GM12878 (cell line): ENCODE results near the gene CRYL1. TPM values are rescaled to one million over a fixed set of nuclear protein-coding genes. Genes with fewer than 3 reads are reported as not detected.

Source experiments
- ATAC-seq: fragments of 200-7000 bp; cut with Tn5 transposase; 3 replicates; pipeline ENCODE4 v1.9.1; 2020; ENCODE audit warnings: mild to moderate bottlenecking, moderate library complexity
- BruUV-seq: library from RNA; stranded (reverse); fragments of 400-500 nt; replicated peaks from 2 replicates; lab custom pipeline; 2021; lab: Mats Ljungman, UMichigan
- CTCF ChIA-PET: fragments of 300-600 bp; sonication (Branson Sonifier 250); formaldehyde crosslinking; extraction: SDS; loops from one replicate; lab custom pipeline; 2021; ENCODE audit warnings: inconsistent platforms; lab: Yijun Ruan, JAX
- POLR2A ChIA-PET: fragments of 350-600 bp; formaldehyde crosslinking; extraction: SDS; loops from one replicate; lab custom pipeline; 2021; ENCODE audit warnings: inconsistent platforms; lab: Charles Lee
- RAD21 ChIA-PET: fragments of 300-600 bp; sonication (Branson Sonifier 250); formaldehyde crosslinking; loops from one replicate; lab custom pipeline; 2023; ENCODE audit warnings: antibody characterized with exemption; ENCODE audit not compliant: unreplicated experiment; lab: Charles Lee
- SMC1A ChIA-PET: fragments of 300-600 bp; sonication (Branson Sonifier 250); formaldehyde crosslinking; loops from one replicate; lab custom pipeline; 2023; ENCODE audit not compliant: unreplicated experiment, uncharacterized antibody; lab: Charles Lee
- DNase-seq: peaks from one replicate; pipeline ENCODE4 v3.0.0-alpha.2; 2011; ENCODE audit warnings: low read depth, low spot score
- FAIRE-seq: peaks from 3 replicates; lab custom pipeline; 2011; peaks lifted over from hg19 to GRCh38; lab: Jason Lieb, UNC
- H2AFZ ChIP-seq: 2 replicates; pipeline ENCODE4 v1.6.0; 2011; ENCODE audit warnings: low read depth, low read length, control low read depth; ENCODE audit not compliant: control insufficient read depth
- H3K27ac ChIP-seq: 2 replicates; pipeline ENCODE4 v1.5.1; 2011; ENCODE audit warnings: control low read depth; ENCODE audit not compliant: control insufficient read depth, insufficient read depth
- H3K27me3 ChIP-seq, 2 experiments: replicated peaks in 1 of 2; 2 replicates each; pipeline versions ENCODE4 v1.6.0 to v1.6.1; 2011; ENCODE audit warnings: low read length in 1 of 2; ENCODE audit not compliant: control insufficient read depth in 2 of 2, insufficient read depth in 2 of 2
- H3K36me3 ChIP-seq, 2 experiments: 2 replicates each; pipeline ENCODE4 v1.5.1; 2011; ENCODE audit warnings: low read length in 1 of 2; ENCODE audit not compliant: control insufficient read depth in 2 of 2, insufficient read depth in 2 of 2
- H3K4me1 ChIP-seq: 2 replicates; pipeline ENCODE4 v1.6.1; 2011; ENCODE audit warnings: mild to moderate bottlenecking, low read length, moderate library complexity, mixed read lengths; ENCODE audit not compliant: control insufficient read depth, insufficient read depth
- H3K4me2 ChIP-seq: 2 replicates; pipeline ENCODE4 v1.6.0; 2011; ENCODE audit warnings: control low read depth; ENCODE audit not compliant: control insufficient read depth, insufficient read depth
- H3K4me3 ChIP-seq: fragments of 200-600 bp; sonication (generic); 2 replicates; pipeline ENCODE4 v1.5.1; 2016
- H3K79me2 ChIP-seq: 2 replicates; pipeline ENCODE4 v1.6.0; 2011; ENCODE audit warnings: low read length; ENCODE audit not compliant: control insufficient read depth, insufficient read depth
- H3K9ac ChIP-seq: 2 replicates; pipeline ENCODE4 v1.8.0; 2011; ENCODE audit warnings: low read length, control low read depth, mixed read lengths; ENCODE audit not compliant: control insufficient read depth, insufficient read depth
- H3K9me3 ChIP-seq: replicated peaks from 3 replicates; pipeline ENCODE4 v1.5.1; 2011; ENCODE audit warnings: mild to moderate bottlenecking, low read length; ENCODE audit not compliant: control insufficient read depth, insufficient read depth
- H4K20me1 ChIP-seq: 2 replicates; pipeline ENCODE4 v1.6.0; 2011; ENCODE audit not compliant: control insufficient read depth, insufficient read depth
- CBFB ChIP-seq: IDR thresholded peaks from 2 replicates; pipeline ENCODE4 v1.6.1; 2016; ENCODE audit warnings: antibody characterized with exemption, low read depth
- MTA3 ChIP-seq: IDR thresholded peaks from 2 replicates; pipeline ENCODE4 v1.6.1; 2012; ENCODE audit warnings: low read length, inconsistent platforms, borderline replicate concordance
- MYC ChIP-seq: IDR thresholded peaks from 2 replicates; pipeline ENCODE4 v1.6.1; 2011; ENCODE audit warnings: mild to moderate bottlenecking, low read length, moderate library complexity, inconsistent platforms; ENCODE audit not compliant: insufficient read depth, insufficient replicate concordance, insufficient read length, severe bottlenecking
- RUNX3 ChIP-seq: IDR thresholded peaks from 2 replicates; pipeline ENCODE4 v1.6.1; 2012; ENCODE audit warnings: low read length, inconsistent platforms
- ZNF384 ChIP-seq: IDR thresholded peaks from 2 replicates; pipeline ENCODE4 v1.6.1; 2012; ENCODE audit warnings: low read depth, mild to moderate bottlenecking, low read length, improper control_type of control experiment, borderline replicate concordance
- WGBS: methylation state at CpG from one replicate; pipeline ENCODE4 v1.1.6; 2016; ENCODE audit warnings: low lambda C conversion rate; ENCODE audit not compliant: insufficient replicate concordance, insufficient coverage; ENCODE audit errors: missing lambda C conversion rate; 5-methylcytosine and 5-hydroxymethylcytosine counted together
- in situ Hi-C: fragments of 300-500 bp; cut with MboI; formaldehyde crosslinking; loops from 9 replicates; pipeline ENCODE4 v1.14.3; 2018; ENCODE audit warnings: mixed read lengths
- intact Hi-C: fragments of 100-400 bp; cut with micrococcal nuclease; formaldehyde crosslinking; loops from one replicate; pipeline ENCODE4 v1.14.2; 2022; ENCODE audit not compliant: unreplicated experiment
- polyA plus RNA-seq, 11 experiments: library from polyadenylated mRNA; depleted of rRNA in 4 of 11; unstranded in 6 of 11; stranded (reverse) in 5 of 11; fragments of >200 nt; fragmentation: Nextera tagmentation in 4 of 11; fragmentation: Illumina TruSeq in 1 of 11; extraction: Ambion mirVana in 4 of 11; extraction: Trizol in 1 of 11; gene quantifications; 1 replicate in 1 of 11; 2 replicates in 10 of 11; pipeline versions ENCODE4 v1.2.1 to v1.2.3, GENCODE V29; 2011 to 2016; ENCODE audit warnings: inconsistent platforms in 2 of 11, missing spikeins in 2 of 11, low read depth in 1 of 11
- total RNA-seq, 4 experiments: library from RNA; depleted of rRNA in 3 of 4; stranded (reverse); fragments of >200 nt in 3 of 4; fragmentation: Illumina TruSeq in 1 of 4; extraction: Trizol in 1 of 4; gene quantifications; 2 replicates each; pipeline versions ENCODE4 v1.2.1 to v1.2.3, GENCODE V29; 2013 to 2021
- TF ChIP-seq, protein P1 (sequence below): fragments of 450-650 bp; IDR thresholded peaks from 2 replicates; pipeline ENCODE4 v1.6.1; 2017; ENCODE audit warnings: mild to moderate bottlenecking, low read depth, inconsistent platforms; ENCODE audit not compliant: poor library complexity, severe bottlenecking
- TF ChIP-seq, protein P2 (sequence below): IDR thresholded peaks from 2 replicates; pipeline ENCODE4 v1.6.1; 2012; ENCODE audit warnings: mild to moderate bottlenecking, low read depth, low read length

CRYL1 gene
- total and polyA plus RNA-seq, 10 of the 15 experiments (the other 5 are each of a cell fraction or from before 2014, with no cell fraction given) = 5.5 to 36.7 (median 12.2) TPM

DNA sequence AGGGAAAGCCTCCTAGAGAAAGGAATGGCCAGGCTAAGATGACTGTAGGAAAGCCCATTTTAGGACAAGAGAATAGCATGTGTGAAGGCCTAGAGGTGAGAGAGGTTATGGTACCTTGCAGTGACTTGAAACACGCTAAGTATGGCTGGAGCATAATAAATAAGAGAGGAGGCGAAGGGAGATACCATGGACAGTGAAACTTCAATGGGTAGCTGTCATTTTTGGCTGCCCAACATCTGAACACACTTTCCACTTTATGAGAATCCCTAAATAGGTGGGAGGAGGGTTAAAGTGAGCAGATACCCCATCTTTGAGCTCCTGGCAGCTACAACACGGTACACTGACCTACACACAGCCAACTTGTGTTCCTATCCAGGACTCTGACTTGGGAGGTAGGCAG, 33.3 kb upstream of the CRYL1 start:
- no TSS peak for BruUV-seq
- WGBS = 67% methylated on average over 3 of the region's 3 CpGs
- ATAC-seq = no peak
- Histone ChIP-seq H3K36me3 (no peaks in the 10 kb centered on the region), H3K4me2 (no peak overlapping the region), H3K9ac (no peak overlapping the region), H3K79me2 (no peaks in the 10 kb centered on the region), H3K4me3 (no peak overlapping the region), H3K27me3 (no peaks in the 10 kb centered on the region), H3K4me1 (no peaks in the 10 kb centered on the region; the same call in 1 of the 2 replicates), H4K20me1 (no peaks in the 10 kb centered on the region), H2AFZ (no peak overlapping the region), H3K9me3 (no peaks in the 10 kb centered on the region), H3K27ac (no peak overlapping the region)
- in situ Hi-C loops (no loop called here), intact Hi-C loops (no loop called here)
- no peak for DNase-seq
- TF ChIP-seq MTA3 (no peak), RUNX3 (no peak), MYC (no peak), CBFB (no peak), ZNF384 (no peak)
- TF ChIP-seq, protein P1, sequence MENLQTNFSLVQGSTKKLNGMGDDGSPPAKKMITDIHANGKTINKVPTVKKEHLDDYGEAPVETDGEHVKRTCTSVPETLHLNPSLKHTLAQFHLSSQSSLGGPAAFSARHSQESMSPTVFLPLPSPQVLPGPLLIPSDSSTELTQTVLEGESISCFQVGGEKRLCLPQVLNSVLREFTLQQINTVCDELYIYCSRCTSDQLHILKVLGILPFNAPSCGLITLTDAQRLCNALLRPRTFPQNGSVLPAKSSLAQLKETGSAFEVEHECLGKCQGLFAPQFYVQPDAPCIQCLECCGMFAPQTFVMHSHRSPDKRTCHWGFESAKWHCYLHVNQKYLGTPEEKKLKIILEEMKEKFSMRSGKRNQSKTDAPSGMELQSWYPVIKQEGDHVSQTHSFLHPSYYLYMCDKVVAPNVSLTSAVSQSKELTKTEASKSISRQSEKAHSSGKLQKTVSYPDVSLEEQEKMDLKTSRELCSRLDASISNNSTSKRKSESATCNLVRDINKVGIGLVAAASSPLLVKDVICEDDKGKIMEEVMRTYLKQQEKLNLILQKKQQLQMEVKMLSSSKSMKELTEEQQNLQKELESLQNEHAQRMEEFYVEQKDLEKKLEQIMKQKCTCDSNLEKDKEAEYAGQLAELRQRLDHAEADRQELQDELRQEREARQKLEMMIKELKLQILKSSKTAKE = no peak
- TF ChIP-seq, protein P2, sequence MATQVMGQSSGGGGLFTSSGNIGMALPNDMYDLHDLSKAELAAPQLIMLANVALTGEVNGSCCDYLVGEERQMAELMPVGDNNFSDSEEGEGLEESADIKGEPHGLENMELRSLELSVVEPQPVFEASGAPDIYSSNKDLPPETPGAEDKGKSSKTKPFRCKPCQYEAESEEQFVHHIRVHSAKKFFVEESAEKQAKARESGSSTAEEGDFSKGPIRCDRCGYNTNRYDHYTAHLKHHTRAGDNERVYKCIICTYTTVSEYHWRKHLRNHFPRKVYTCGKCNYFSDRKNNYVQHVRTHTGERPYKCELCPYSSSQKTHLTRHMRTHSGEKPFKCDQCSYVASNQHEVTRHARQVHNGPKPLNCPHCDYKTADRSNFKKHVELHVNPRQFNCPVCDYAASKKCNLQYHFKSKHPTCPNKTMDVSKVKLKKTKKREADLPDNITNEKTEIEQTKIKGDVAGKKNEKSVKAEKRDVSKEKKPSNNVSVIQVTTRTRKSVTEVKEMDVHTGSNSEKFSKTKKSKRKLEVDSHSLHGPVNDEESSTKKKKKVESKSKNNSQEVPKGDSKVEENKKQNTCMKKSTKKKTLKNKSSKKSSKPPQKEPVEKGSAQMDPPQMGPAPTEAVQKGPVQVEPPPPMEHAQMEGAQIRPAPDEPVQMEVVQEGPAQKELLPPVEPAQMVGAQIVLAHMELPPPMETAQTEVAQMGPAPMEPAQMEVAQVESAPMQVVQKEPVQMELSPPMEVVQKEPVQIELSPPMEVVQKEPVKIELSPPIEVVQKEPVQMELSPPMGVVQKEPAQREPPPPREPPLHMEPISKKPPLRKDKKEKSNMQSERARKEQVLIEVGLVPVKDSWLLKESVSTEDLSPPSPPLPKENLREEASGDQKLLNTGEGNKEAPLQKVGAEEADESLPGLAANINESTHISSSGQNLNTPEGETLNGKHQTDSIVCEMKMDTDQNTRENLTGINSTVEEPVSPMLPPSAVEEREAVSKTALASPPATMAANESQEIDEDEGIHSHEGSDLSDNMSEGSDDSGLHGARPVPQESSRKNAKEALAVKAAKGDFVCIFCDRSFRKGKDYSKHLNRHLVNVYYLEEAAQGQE = peak; percentile 35; the same call in 1 of the 2 replicates
- ChIA-PET SMC1A (no interaction called here), RAD21 (no interaction called here), POLR2A (no interaction called here), CTCF (interaction anchor here (0.6 kb wide), 1 partner anchor 65 kb away, joined by 3 read pairs; no protein-coding TSS in a partner anchor)
- FAIRE-seq = no peak
